Epidermal melanocyte (primary cell): ENCODE data around the gene MTIF3.
A peak's percentile ranks its signal among the peaks of the same experiment; 100 is the strongest.

Experiments used
- DNase-seq: peaks from one replicate; pipeline ENCODE4 v3.0.0; 2011; ENCODE audit warnings: low spot score; ENCODE audit not compliant: insufficient read length

MTIF3 gene

GRCh38 chr13:27461940-27462584, 11.7 kb upstream of the MTIF3 start:
- no peak for DNase-seq

- DNase-seq, result no peak
These were observed 5.0 kb upstream of the MTIF3 start for GRCh38 chr13:27455331-27455855.

- no peak for DNase-seq
These were observed 632 bp upstream of the MTIF3 start for GRCh38 chr13:27450921-27451471.

GRCh38 chr13:27449081-27449603, 1.2 kb downstream of the MTIF3 start:
- no peak for DNase-seq

GRCh38 chr13:27448308-27448707, 2.1 kb downstream of the MTIF3 start:
- DNase-seq, result no peak

GRCh38 chr13:27446986-27447583, 3.3 kb downstream of the MTIF3 start:
- no peak for DNase-seq

- DNase-seq, result no peak
These were observed 7.6 kb downstream of the MTIF3 start for GRCh38 chr13:27442797-27443196.

GRCh38 chr13:27442071-27442647, 8.2 kb downstream of the MTIF3 start:
- no peak for DNase-seq

- no peak for DNase-seq
These were observed 10.0 kb downstream of the MTIF3 start for GRCh38 chr13:27440408-27440807.

- no peak for DNase-seq
These were observed 13.2 kb downstream of the MTIF3 start for GRCh38 chr13:27437126-27437525.

- no peak for DNase-seq
These were observed 17.7 kb downstream of the MTIF3 start for GRCh38 chr13:27432611-27433210.

- DNase-seq, result no peak
These were observed 18.2 kb downstream of the MTIF3 start for GRCh38 chr13:27432180-27432579.

GRCh38 chr13:27428160-27428559, 22.2 kb downstream of the MTIF3 start:
- no peak for DNase-seq

- DNase-seq, result no peak
These were observed 22.7 kb downstream of the MTIF3 start for GRCh38 chr13:27427641-27428040.

GRCh38 chr13:27425918-27426630, 24.3 kb downstream of the MTIF3 start:
- peak; percentile 60 for DNase-seq

GRCh38 chr13:27425158-27425917, 25.0 kb downstream of the MTIF3 start:
- no peak for DNase-seq

GRCh38 chr13:27424246-27425157, 25.9 kb downstream of the MTIF3 start, which contains the start of gene GTF3A:
GTF3A (plus strand) TSS chr13:27424619.
- peak; percentile 82 for DNase-seq

GRCh38 chr13:27423333-27423732, 27.0 kb downstream of the MTIF3 start:
- no peak for DNase-seq
